GM21367 (cell line): ENCODE measurements around the gene PFKFB3.
"Not testable (repeated sequence)": the region's sequence is repeated elsewhere in the genome, so short reads cannot be mapped to it uniquely, and the experiment has no call there.

ENCODE experiments used
- ATAC-seq: cut with Tn5 transposase; IDR thresholded peaks from one replicate; pipeline ENCODE4 v1.9.1; 2021; ENCODE audit not compliant: unreplicated experiment

The PFKFB3 gene

DNA sequence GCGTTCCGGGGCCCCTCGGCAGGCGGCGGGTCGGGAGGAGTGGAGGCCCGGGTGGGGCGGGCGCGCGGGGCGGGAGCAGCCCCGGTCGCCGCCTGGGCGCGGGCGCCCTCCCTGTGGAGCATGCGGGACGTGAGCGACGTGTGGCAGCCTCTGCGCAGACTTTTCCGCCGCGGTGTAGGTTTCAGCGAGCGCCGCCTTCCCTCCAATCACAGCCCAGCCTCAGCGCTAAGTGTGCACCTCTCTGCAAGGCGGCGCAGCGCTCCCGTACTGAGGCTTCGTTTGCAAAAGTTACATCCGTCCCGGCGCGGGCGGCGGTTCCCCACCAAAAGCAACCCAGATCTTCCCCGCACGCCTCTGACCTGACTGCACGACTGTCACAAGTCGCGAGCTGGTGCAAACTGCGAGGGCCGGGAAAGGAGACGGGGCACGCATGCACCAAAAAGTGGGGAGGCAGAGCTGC lies 1.2 kb upstream of the PFKFB3 start:
- ATAC-seq: peak; percentile 44

GRCh38 chr10:6202098-6202683 lies 541 bp upstream of the PFKFB3 start:
- no peak for ATAC-seq

GRCh38 chr10:6203331-6204062 lies 765 bp downstream of the PFKFB3 start:
- ATAC-seq: peak; percentile 34

- ATAC-seq: no peak
Measured at GRCh38 chr10:6204063-6204340, 1.3 kb downstream of the PFKFB3 start.

DNA sequence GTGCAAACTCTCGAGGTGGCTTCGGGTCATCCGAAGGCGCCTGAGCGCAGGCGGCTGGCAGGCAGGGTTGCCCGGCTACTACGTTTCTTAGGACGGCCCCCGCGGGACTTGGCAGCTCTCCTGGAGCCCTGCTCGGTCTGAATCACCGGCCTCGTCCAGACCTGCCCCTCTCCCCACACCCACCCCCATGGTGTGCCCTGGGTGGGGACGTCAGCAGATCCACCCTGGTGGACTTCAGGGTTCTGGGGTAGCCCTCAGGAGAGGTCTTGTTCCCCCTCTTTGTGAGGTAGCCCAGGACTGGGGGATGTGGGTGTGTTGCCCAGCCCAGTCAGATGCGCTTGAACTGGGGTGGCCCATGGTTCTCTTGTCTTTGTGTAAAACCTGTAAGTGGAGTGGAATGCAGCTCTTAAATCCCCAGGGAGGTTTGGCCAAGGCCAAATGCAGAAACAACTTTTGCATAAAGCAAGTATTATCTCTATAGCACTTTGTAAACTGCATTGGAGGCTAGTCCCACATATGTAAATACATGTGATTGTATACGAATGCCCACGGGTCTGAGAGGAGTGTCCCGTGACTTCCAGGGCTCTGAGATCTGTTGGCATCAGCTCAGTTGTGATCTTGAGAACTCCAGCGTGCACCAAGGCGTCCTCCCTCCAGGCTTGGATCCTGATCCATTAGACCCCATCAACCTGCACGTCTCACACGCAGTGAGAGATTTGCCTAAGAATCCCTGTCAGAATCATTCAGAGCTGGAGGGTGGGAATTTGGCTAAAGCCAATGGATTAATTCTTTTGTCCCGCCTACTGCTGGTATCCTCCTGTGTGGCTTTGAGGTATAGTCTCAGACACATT lies 1.8 kb downstream of the PFKFB3 start:
- ATAC-seq: no peak

DNA sequence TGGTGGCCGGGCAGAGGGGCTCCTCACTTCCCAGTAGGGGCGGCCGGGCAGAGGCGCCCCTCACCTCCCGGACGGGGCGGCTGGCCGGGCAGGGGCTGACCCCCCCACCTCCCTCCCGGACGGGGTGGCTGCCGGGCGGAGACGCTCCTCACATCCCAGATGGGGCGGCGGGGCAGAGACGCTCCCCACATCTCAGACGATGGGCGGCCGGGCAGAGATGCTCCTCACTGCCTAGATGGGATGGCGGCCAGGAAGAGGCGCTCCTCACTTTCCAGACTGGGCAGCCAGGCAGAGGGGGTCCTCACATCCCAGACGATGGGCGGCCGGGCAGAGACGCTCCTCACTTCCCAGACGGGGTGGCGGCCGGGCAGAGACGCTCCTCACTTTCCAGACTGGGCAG lies 3.8 kb downstream of the PFKFB3 start:
- ATAC-seq: not testable (repeated sequence)

GRCh38 chr10:6207658-6208057 lies 4.9 kb downstream of the PFKFB3 start:
- no peak for ATAC-seq

GRCh38 chr10:6208799-6209235 lies 6.1 kb downstream of the PFKFB3 start:
- no peak for ATAC-seq

GRCh38 chr10:6211341-6211670 lies 8.6 kb downstream of the PFKFB3 start:
- ATAC-seq: no peak

DNA sequence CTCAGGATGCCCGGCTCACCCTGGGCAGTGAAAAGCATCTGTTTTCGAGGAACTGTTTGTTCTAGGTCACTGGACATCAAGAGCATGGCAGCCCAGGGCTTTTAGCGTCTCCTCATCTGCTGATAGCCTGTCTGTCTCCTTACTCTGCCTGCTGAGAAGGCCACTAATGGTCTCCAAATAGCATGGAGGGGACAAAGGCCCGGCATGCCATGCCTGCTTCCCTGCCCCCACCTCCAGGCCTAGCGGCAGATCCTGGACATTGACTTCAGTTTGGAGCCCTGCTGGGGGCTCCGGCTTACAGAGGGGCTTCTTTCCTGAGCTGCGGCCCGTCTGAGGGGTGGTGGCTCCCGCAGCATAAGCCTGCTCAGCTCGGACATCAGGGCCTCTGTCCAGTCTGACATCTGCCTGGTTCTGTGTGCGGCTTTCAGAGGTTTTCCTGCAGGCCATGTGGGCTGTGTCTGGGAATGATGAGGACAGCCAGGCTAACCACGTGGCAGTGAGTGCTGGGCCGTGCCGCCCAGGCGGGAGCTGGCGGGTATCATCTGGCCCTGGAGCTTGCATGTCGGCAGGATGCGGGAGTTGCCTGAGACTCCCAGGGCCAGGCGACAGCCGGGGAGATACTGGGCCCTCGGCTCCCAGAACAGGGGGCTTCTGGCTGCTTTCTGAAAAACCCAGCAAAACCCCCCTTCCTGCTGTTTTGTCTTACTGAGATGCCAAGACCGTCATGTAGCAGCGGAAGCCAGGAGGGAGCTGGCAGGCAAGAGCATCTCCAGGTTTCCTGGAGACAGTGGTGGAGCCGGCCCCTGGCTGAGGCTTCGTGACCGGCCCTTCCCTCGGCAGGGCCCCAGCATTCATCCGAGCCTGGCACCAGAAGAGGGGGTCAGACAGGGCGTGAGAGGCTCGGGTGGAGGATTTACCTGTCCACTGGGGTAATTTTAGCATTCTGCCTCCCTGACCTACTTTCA lies 9.2 kb downstream of the PFKFB3 start:
- no peak for ATAC-seq

- no peak for ATAC-seq
Measured at GRCh38 chr10:6212806-6213205, 10.1 kb downstream of the PFKFB3 start.

DNA sequence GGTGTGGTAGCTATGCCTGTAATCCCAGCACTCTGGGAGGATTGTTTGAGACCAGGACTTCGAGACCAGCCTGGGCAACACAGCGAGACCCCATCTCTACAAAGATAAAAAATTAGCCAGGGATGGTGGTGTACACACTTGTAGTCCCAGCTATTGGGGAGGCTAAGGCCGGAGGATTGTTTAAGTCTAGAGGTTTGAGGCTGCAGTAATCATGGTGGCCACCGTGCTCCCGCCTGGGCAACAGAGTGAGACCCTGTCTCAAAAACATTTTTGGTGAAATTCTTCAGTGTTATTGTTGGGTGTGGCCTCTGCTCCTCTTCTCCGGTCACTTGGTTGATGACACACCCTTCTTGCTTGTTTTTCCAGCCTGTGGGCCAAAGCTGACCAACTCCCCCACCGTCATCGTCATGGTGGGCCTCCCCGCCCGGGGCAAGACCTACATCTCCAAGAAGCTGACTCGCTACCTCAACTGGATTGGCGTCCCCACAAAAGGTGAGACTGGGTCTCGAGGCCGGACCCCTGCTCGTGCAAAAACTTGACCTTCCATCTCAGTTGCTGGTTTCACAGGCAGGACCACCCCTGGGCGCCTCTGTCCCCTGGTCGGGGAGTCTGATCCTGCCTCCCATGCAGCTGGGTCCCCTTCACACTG lies 10.6 kb downstream of the PFKFB3 start:
- no peak for ATAC-seq

GRCh38 chr10:6213908-6214307 lies 11.2 kb downstream of the PFKFB3 start:
- no peak for ATAC-seq

DNA sequence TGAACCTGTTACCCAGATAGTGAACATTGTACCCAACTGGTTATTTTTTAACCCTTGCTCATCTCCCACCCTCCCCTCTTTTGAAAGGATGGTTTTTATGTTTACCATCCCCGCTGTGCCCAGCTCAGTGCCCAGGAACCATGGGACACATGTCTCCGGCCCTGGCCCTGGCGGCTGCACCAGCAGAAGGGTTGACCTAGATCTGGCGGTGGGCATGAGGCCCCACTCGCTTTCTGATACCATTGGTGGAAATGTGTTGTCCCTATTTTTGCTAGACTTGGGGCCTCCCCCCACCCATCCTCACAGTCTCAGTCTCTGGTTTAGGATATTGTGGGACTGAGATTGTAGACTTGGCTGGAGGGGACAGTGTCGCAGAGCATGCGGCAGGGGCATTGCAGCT lies 11.9 kb downstream of the PFKFB3 start:
- ATAC-seq: no peak

GRCh38 chr10:6215241-6215640 lies 12.5 kb downstream of the PFKFB3 start:
- ATAC-seq: no peak

DNA sequence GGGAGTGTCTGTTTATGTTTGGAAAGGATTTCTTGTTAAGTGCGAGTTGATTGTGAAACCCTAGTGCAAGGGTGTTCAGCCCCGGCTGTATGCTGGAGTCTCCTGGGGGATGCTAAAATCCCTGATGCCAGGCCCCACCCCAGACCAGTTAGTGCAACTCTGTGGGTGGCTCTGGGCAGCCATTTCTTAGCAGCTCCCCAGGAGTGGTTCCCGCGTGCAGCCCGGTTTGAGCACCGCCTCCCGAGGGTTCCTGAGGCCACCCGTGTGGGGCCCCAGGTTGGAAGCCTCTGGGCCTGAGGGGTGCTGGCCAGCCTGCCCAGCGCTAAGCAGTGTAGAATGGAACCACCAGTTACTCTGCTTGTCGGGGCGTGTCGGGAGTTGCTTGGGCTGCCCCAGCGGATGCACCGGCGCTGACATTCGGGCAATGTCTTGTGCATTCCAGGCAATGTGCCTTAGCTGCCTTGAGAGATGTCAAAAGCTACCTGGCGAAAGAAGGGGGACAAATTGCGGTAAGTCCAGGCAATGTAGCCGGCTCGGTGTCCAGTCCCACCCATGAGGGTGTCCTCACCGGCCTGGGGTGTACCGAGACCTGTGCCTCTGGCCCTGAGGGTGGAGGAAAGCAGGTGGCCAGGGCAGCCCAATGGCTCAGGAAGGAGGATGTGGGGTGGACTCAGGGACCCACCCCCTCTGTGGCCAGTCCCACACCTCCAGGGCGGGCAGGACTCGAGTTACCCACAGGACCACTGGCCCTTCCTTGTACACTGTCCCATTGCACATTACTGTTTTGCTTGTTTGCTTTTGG lies 13.2 kb downstream of the PFKFB3 start:
- no peak for ATAC-seq

DNA sequence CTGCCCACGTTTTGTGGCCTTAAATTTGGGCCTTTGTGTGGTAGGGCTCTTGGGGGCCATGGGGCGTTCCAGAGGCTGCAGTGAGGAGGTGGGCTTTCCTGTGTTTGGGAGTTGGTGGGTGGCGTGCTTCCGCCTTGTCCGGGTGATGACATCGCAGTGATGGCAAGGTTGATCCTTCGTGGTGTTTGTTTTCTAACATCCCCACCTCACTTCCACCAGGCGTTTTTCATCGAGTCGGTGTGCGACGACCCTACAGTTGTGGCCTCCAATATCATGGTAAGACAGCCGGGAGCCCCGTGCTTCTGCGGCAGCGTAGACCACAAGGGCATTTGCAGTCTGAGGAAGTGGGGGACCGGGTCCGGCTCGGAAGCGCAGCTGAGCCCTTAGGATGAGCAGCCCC lies 14.2 kb downstream of the PFKFB3 start:
- ATAC-seq: no peak

DNA sequence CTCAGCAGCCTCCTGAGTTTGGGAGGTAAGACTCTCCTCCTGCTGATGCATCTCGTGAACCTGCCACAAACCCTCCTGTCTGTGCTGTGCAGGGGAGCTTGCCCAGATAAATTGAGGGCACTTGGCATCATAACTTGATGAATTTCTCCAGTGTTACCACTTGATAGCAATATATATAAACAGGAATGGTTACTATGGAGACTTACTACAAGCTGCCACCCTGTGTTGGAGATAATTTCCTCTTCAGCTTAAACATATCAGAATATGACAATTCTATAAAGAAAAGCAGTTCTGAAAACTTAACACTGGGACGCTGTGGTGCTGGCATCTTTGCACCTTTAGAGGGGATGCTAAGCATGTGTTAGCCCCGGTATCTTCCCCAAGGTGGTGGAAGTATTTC lies 14.9 kb downstream of the PFKFB3 start:
- ATAC-seq: no peak

GRCh38 chr10:6218692-6219493 lies 16.2 kb downstream of the PFKFB3 start:
- ATAC-seq: no peak
